Measurements from ENCODE around the gene KCNG4.

Gene KCNG4

GRCh38 chr16:84199861-84200260, 40.0 kb downstream of the KCNG4 start:
- DNase-seq, result no peak

- DNase-seq, result no peak
Measured at GRCh38 chr16:84199097-84199496, 40.7 kb downstream of the KCNG4 start.

DNA sequence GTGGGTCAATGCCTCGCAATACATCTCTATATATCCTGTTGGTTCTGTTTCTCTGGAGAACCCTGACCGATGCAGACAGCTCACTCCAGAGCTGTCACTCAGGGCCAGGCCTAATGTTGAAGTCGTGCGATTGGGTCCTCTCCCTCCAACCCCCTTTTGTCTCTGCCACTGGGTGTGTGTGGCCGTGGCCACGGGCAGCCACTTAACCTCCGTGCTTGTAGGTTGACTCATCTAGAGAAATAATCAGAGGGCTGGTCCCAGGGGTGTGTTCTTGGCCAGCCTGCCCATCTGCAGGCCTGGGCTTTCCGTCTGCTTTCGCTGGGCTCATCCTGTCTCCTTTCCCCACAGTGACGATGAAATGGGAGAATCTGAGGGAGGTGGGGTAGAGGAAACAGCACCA, 41.4 kb downstream of the KCNG4 start:
- no peak for DNase-seq

DNA sequence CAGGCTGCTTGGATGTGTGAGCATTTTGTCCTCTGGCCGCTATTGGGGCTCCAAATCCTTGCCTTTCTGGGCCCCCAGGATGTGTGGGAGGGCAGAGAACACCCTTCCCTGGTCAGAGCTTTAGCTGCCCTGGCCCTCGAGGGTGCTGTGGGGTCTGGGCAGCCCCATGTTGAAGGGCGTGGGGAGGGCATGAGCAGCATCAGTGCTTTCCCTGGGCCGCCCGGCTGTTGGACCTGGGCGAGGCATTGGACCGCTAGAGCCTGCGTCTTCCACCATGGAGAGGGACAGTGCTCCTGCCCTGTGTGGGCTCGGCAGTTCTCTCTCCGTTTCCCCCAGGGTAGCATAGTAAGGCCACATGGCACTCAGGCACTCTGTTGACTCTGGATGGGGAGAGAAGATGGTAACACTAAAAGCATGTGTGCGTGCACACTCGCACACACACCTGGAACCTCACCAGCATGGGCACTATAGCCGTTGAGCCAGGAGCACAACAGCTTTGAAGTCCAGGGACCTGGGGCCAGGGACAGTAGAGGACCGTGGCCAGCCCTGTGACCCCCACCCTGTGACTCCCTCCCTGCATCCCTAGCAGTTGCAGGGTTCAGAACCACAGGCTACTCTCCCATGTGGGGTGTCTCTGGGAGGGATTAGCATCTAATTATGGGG, 42.2 kb downstream of the KCNG4 start:
- no peak for DNase-seq

- DNase-seq, result no peak
Measured at GRCh38 chr16:84196727-84197394, 43.0 kb downstream of the KCNG4 start.

DNA sequence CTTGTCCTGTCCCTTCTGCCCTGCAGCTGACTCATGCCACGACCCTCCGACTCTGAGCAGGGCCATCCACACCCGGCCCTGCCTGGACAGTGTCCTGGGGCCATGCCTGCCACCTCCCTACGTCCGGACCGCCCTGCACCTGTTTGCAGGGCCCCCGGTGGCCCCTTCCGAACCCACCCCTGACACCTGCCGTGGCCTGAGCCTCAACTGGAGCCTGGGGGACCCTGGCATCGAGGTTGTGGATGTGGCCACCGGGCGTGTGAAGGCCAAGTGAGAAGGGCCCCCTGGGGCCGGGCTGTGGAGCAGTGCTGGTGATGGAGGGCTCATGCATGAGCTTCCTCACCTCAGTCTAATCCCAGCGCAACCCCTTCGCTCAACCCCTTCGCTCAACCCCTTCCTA, 43.7 kb downstream of the KCNG4 start:
- no peak for DNase-seq

GRCh38 chr16:84195201-84196093, 44.4 kb downstream of the KCNG4 start:
- no peak for DNase-seq

- no peak for DNase-seq
Measured at GRCh38 chr16:84194470-84195200, 45.2 kb downstream of the KCNG4 start.

GRCh38 chr16:84194018-84194417, 45.8 kb downstream of the KCNG4 start:
- DNase-seq, result no peak

GRCh38 chr16:84193480-84193879, 46.3 kb downstream of the KCNG4 start:
- no peak for DNase-seq

DNA sequence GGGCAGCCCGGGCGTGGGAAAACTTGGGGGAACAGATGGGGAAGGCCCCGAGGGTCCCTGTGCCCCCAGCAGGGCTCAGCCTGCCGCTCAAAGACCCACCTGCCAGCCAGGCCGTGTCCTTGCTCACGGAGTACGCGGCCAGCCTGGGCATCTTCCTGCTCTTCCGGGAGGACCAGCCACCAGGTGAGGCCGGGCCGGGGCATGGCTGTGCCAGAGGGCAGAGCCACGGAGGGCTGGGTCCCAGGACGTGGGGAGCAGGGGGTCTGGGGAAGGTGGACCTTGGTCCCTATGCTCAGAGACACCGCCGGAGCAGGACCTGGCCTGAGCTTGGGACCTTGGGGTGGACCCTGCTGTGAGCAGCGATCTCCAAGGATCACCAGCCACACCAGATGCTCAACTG, 48.3 kb downstream of the KCNG4 start:
- no peak for DNase-seq

DNA sequence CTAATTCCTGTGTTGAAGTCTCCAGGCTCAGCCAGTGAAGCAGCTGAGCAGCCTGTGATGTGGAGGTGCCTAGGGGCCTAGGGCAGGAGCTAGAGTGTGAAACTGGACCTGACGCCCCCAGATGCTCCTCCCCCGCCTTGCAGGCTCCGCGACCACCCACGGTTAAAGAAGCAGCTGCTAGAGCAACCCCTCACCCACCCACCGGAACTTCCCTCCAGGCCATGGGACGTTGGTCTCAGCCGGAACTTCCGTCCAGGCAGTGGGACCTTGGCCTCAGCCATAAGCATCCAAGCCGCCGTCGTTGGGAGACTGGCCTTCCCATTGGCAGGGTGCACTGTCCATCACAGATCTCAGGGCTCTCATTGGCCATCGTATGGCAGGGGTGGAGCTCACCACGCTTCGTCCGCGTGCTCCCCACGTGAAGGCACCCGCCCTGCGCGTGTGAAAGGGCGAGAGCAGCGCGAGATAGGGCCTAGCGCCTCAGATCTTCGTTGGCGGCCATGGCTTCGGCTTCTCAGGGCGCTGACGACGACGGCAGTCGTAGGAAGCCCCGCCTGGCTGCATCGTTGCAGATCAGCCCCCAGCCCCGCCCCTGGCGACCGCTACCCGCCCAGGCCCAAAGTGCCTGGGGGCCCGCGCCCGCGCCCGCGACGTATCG, 49.0 kb downstream of the KCNG4 start, which contains the start of gene ADAD2:
Gene ADAD2, plus strand, starts transcription at position 427 of the 658 bp plus-strand sequence. Its CDS starts 74 bp downstream, at position 501.
- no peak for DNase-seq

DNA sequence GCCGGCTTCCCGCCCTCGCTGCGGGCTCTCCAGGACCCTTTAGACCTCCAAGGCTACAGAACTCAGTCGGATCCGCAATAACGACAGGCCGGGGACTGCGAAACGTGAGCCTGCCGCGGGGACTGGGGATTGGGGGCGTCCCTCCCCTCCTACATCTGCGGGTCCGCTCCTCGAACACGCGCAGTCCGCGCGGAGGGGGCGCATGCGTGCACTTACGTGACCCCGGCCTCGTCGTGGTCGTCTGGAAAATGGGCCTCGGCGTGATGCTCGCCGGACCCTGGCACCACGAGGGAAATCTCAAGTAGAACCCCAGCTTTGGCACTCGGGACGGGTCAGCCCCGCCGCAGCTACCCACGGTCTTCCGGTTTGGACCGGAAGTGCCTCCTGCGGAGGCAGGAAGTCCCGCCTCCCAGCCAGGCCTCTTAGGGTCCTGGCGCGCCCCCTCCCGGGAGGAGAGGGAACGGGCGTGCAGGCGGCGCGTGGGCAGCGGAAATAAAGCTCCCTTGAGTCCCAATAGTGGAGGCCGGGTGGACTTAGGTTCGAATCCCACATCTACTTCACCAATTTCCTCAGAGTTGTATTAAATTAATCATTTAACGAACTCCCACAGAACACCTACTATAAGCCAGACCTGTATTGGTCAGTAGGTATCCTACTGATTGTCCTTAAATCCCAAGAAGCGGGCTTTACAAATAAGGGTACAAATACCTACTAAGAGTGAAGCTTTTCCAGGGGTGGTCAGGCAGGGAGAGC, 53.0 kb downstream of the KCNG4 start, which contains the start of gene TAF1C:
Gene TAF1C, minus strand, starts transcription at position 373 of the 753 bp plus-strand sequence. CDS start 2,069 bp downstream, outside the sequence.
- peak; percentile 88 for DNase-seq

- DNase-seq, result no peak
Measured at GRCh38 chr16:84184775-84185174, 55.0 kb downstream of the KCNG4 start.

GRCh38 chr16:84183911-84184591, 55.8 kb downstream of the KCNG4 start:
- DNase-seq, result no peak

- no peak for DNase-seq
Measured at GRCh38 chr16:84183572-84183875, 56.3 kb downstream of the KCNG4 start.

- DNase-seq, result no peak
Measured at GRCh38 chr16:84182680-84183571, 56.9 kb downstream of the KCNG4 start.

- no peak for DNase-seq
Measured at GRCh38 chr16:84182104-84182503, 57.7 kb downstream of the KCNG4 start.

DNA sequence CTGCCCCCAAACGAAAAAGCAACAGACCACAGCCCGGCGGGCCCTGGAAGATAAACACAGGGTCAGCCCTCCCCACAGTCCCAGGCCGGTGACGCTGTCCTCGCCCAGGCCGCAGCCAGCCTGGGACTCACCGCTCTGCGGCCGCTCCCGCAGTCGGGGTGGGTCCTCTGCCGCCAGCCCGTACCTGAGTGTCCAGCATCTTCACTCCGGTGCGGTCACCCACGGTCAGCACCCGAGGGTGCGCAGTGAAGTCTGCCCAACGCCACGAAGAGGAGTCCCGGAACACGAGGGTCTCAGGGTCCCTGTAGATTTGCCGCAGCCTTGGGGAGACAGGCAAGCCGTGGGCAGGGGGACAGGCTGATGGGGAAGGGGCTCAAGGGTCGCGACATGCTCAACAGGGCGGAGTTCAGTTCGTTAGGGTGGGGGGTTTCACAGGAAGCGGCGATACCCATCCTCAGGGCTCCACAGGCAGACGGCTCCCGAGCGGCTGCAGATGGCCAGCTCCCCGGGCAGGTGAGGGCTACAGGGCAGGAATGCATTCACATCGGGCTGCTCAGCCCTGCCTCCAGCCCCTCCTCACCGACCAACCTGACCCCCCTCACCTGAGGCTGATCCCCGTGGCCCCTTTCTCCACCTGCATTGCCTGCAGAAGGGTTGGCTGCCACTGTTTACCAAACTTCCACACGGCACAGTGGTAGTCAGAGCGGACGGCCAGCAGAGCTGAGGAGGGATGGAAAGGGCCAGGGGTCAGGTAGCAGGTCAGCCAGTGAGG, 58.5 kb downstream of the KCNG4 start:
- DNase-seq, result no peak
